HepG2 (cell line): ENCODE data around the gene KDM2B. TPM values are rescaled to one million over a fixed set of nuclear protein-coding genes. Genes with fewer than 3 reads are reported as not detected.
A peak's percentile ranks its signal among the peaks of the same experiment; 100 is the strongest.

Experiments
- ATAC-seq: fragments of 200-7000 bp; cut with Tn5 transposase; 3 replicates; pipeline ENCODE4 v1.9.1; 2020; ENCODE audit warnings: mild to moderate bottlenecking, moderate library complexity
- BruUV-seq: library from RNA; stranded (reverse); fragments of 400-500 nt; replicated peaks from 2 replicates; lab custom pipeline; 2021; lab: Mats Ljungman, UMichigan
- CTCF ChIA-PET: fragments of 300-600 bp; formaldehyde crosslinking; extraction: SDS; loops from one replicate; lab custom pipeline; 2021; ENCODE audit warnings: low total read pairs, inconsistent platforms, low intra/inter-chr PET ratio; lab: Yijun Ruan, JAX
- POLR2A ChIA-PET: fragments of 350-600 bp; sonication (Branson Sonifier 250); formaldehyde crosslinking; loops from one replicate; lab custom pipeline; 2020; ENCODE audit warnings: antibody characterized with exemption, inconsistent platforms; lab: Yijun Ruan, JAX
- DNase-seq: peaks from one replicate; pipeline ENCODE4 v3.0.0-alpha.2; 2015; ENCODE audit warnings: low spot score
- FAIRE-seq: peaks from 3 replicates; lab custom pipeline; 2011; peaks lifted over from hg19 to GRCh38; lab: Jason Lieb, UNC
- H2AFZ ChIP-seq: one replicate; pipeline ENCODE4 v1.6.1; 2011; ENCODE audit warnings: low read length, inconsistent platforms
- H3K27ac ChIP-seq: fragments of 300-600 bp; 3 replicates; pipeline ENCODE4 v1.8.0; 2011; ENCODE audit warnings: mixed run types, mild to moderate bottlenecking, mixed read lengths, low read length, inconsistent platforms; ENCODE audit not compliant: insufficient read depth; ENCODE audit errors: extremely low read length
- H3K27me3 ChIP-seq, 2 experiments: fragments of 200-600 bp in 1 of 2; 2 replicates in 1 of 2; 3 replicates in 1 of 2; pipeline versions ENCODE4 v1.6.0 to v1.8.0; 2011; ENCODE audit warnings: low read length in 2 of 2, mild to moderate bottlenecking in 2 of 2, moderate library complexity in 2 of 2, inconsistent platforms in 1 of 2; ENCODE audit not compliant: insufficient read depth in 2 of 2, control insufficient read depth in 1 of 2
- H3K36me3 ChIP-seq, 2 experiments: fragments of 200-600 bp in 1 of 2; replicated peaks in 1 of 2; 2 replicates in 1 of 2; 3 replicates in 1 of 2; pipeline versions ENCODE4 v1.5.1 to v1.8.0; 2011; ENCODE audit warnings: low read length in 2 of 2, inconsistent platforms in 1 of 2; ENCODE audit not compliant: insufficient read depth in 2 of 2, control insufficient read depth in 1 of 2
- H3K4me1 ChIP-seq: 2 replicates; pipeline ENCODE4 v1.5.1; 2012; ENCODE audit warnings: low read length, inconsistent platforms; ENCODE audit not compliant: insufficient read depth
- H3K4me2 ChIP-seq: 2 replicates; pipeline ENCODE4 v1.6.0; 2011; ENCODE audit warnings: low read depth, low read length, inconsistent platforms
- H3K4me3 ChIP-seq, 3 experiments: fragments of 200-600 bp in 1 of 3; sonication (generic), shearing (Covaris generic) in 1 of 3; replicated peaks in 1 of 3; 2 replicates each; pipeline ENCODE4 v1.5.1; 2011 to 2016; ENCODE audit warnings: low read length in 3 of 3, inconsistent platforms in 2 of 3, low read depth in 2 of 3, mild to moderate bottlenecking in 2 of 3, control low read depth in 1 of 3, mixed read lengths in 1 of 3; ENCODE audit not compliant: insufficient read depth in 1 of 3
- H3K79me2 ChIP-seq: one replicate; pipeline ENCODE4 v1.6.1; 2011; ENCODE audit warnings: low read length, inconsistent platforms; ENCODE audit not compliant: insufficient read depth
- H3K9ac ChIP-seq: 2 replicates; pipeline ENCODE4 v1.6.0; 2011; ENCODE audit warnings: mild to moderate bottlenecking, low read depth, low read length, inconsistent platforms; ENCODE audit not compliant: insufficient read depth
- H3K9me3 ChIP-seq: 2 replicates; pipeline ENCODE4 v1.5.1; 2012; ENCODE audit warnings: mild to moderate bottlenecking, low read length
- H4K20me1 ChIP-seq: 2 replicates; pipeline ENCODE4 v1.6.0; 2011; ENCODE audit warnings: inconsistent platforms, mild to moderate bottlenecking, low read length, moderate library complexity; ENCODE audit not compliant: insufficient read depth
- ATF7 ChIP-seq, 2 experiments: fragments of 450-650 bp in 1 of 2; sonication (generic) in 1 of 2; formaldehyde crosslinking in 1 of 2; IDR thresholded peaks; 2 replicates each; pipeline versions ENCODE4 v1.4.0 to v1.6.1; 2016 to 2020; ENCODE audit warnings: antibody characterized with exemption in 1 of 2, mild to moderate bottlenecking in 1 of 2, missing genetic modification reagents in 1 of 2
- DMAP1 ChIP-seq: IDR thresholded peaks from 2 replicates; pipeline ENCODE4 v1.6.1; 2016
- NBN ChIP-seq: fragments of 450-650 bp; conservative IDR thresholded peaks from 2 replicates; pipeline ENCODE4 v1.6.1; 2017
- NPAS2 ChIP-seq: sonication (generic); formaldehyde crosslinking; IDR thresholded peaks from 2 replicates; pipeline ENCODE4 v1.8.0; 2022; ENCODE audit warnings: mild to moderate bottlenecking, missing genetic modification reagents, borderline replicate concordance
- PHF8 ChIP-seq: sonication (generic); formaldehyde crosslinking; IDR thresholded peaks from 2 replicates; pipeline ENCODE4 v1.5.0; 2020; ENCODE audit warnings: missing genetic modification reagents
- ZBTB4 ChIP-seq: sonication (generic); formaldehyde crosslinking; IDR thresholded peaks from 2 replicates; pipeline ENCODE4 v1.4.0; 2020; ENCODE audit warnings: missing genetic modification reagents, mild to moderate bottlenecking, borderline replicate concordance
- ZFP36L2 ChIP-seq: sonication (generic); formaldehyde crosslinking; IDR thresholded peaks from 2 replicates; pipeline ENCODE4 v1.4.0; 2020; ENCODE audit warnings: missing genetic modification reagents
- ZNF547 ChIP-seq: sonication (generic); formaldehyde crosslinking; IDR thresholded peaks from 2 replicates; pipeline ENCODE4 v1.5.1; 2020; ENCODE audit warnings: mild to moderate bottlenecking, missing genetic modification reagents
- WGBS: methylation state at CpG from one replicate; pipeline ENCODE4 v1.1.6; 2017; ENCODE audit warnings: low lambda C conversion rate; 5-methylcytosine and 5-hydroxymethylcytosine counted together
- in situ Hi-C: cut with HindIII; loops from 2 replicates; pipeline ENCODE4 v1.10.0; 2017; ENCODE audit warnings: low pct_unique_long_range_greater_than_20kb; ENCODE audit not compliant: extremely low pct_ligation_motif_present
- intact Hi-C: fragments of 100-400 bp; cut with micrococcal nuclease; formaldehyde crosslinking; loops from one replicate; pipeline ENCODE4 v1.10.0; 2022; ENCODE audit not compliant: unreplicated experiment
- polyA plus RNA-seq, 8 experiments: library from polyadenylated mRNA; depleted of rRNA in 3 of 8; stranded (reverse) in 7 of 8; unstranded in 1 of 8; fragments of >200 nt; fragmentation: Illumina TruSeq in 4 of 8; extraction: Trizol in 4 of 8; gene quantifications; 2 replicates each; pipeline versions ENCODE4 v1.2.1 to v1.2.3, GENCODE V29; 2011 to 2016; ENCODE audit warnings: low read depth in 4 of 8, missing spikeins in 1 of 8, mixed read lengths in 1 of 8; ENCODE audit not compliant: insufficient read depth in 1 of 8
- total RNA-seq, 5 experiments: library from RNA; depleted of rRNA; stranded (reverse); fragments of >200 nt; fragmentation: Illumina TruSeq; extraction: Trizol; gene quantifications; 2 replicates each; pipeline ENCODE4 v1.2.3, GENCODE V29; 2016; ENCODE audit warnings: low read depth in 1 of 5

The KDM2B gene
- total and polyA plus RNA-seq, 2 of the 13 experiments (the other 11 are each of a cell fraction or from before 2014, with no cell fraction given), result 17.5 to 26.1 TPM

- POLR2A ChIA-PET, result interaction anchor here (0.7 kb wide), 1 partner anchor 397 kb away, joined by 4 read pairs; no protein-coding TSS in a partner anchor
- no peak overlapping the region for H2AFZ ChIP-seq
- no peak for ATAC-seq
Observed at GRCh38 chr12:121614872-121615467, 34.1 kb upstream of the KDM2B start.

More at GRCh38 chr12:121614872-121615467, 34.1 kb upstream of the KDM2B start:
- peaks cover 61% of the 10 kb centered on the region for H3K4me1 ChIP-seq
- no peak overlapping the region for H3K9ac ChIP-seq
- H3K27me3 ChIP-seq, result peaks cover 0 to 1% of the 10 kb centered on the region in 2 experiments; a peak in 1 of 5 replicates
- in situ Hi-C loops (no loop called here), intact Hi-C loops (no loop called here)
- TF ChIP-seq ZBTB4 (CRISPR knock-in tag), result no peak
- no peak for TF ChIP-seq DMAP1
- peak; percentile 36; the same call in 1 of the 2 replicates for TF ChIP-seq ATF7 (IDR thresholded peaks at IDR 0.05)
- TF ChIP-seq ATF7 (CRISPR knock-in tag; IDR thresholded peaks at IDR 0.05), result no peak
- no peak for TF ChIP-seq NPAS2 (CRISPR knock-in tag)
- TF ChIP-seq PHF8 (CRISPR knock-in tag), result no peak
- no peak for TF ChIP-seq NBN
- no peak for TF ChIP-seq ZNF547
- no peak for TF ChIP-seq ZFP36L2 (CRISPR knock-in tag)
- no peaks in the 10 kb centered on the region for H3K9me3 ChIP-seq
- no TSS peak for BruUV-seq
- H3K4me3 ChIP-seq, result no peak overlapping the region
- no peak overlapping the region for H3K27ac ChIP-seq
- no peaks in the 10 kb centered on the region for H3K36me3 ChIP-seq
- H3K4me2 ChIP-seq, result peak overlapping the region; percentile 12; the same call in 1 of the 2 replicates
- CTCF ChIA-PET, result no interaction called here
- FAIRE-seq (no peak), DNase-seq (no peak)
- H3K79me2 ChIP-seq, result no peaks in the 10 kb centered on the region
- no peaks in the 10 kb centered on the region for H4K20me1 ChIP-seq
- 57% methylated on average over 9 of the region's 9 CpGs for WGBS
